ENCODE results near the gene TCF19.

The TCF19 gene

DNA sequence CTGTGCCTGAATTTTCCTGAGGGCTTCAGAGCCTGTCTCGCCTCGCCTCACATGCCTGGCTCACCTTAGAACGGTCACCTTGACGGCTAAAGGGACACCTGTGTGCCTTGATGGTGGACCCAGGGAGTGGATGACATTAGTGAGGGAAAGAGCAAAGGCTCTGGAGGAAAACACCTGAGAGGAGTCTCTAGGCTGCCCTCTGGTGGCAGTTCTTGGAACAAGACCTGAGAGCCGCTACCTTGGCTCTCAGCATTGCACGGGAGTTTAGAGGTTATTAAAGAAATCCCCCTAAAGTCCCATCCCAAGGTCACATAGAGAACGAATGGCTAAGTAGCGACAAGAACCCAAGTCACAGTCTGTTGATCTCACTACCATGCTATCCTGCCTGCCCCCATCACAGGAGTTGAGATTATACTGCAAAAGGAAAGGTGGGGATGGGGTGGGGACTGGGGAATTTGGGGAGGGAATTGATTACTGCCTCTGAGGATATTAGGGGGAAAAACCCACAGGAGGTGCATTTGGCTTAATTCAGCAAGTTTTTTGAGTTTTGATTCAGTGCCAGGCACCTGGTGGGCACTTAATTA is 30.2 kb upstream of the TCF19 start:
- peak; percentile 60 for DNase-seq (ENCODE audit: low read depth)

GRCh38 chr6:31129130-31129529 is 29.3 kb upstream of the TCF19 start:
- no peak for DNase-seq (ENCODE audit: low read depth)

GRCh38 chr6:31130751-31131150 is 27.6 kb upstream of the TCF19 start:
- DNase-seq (ENCODE audit: low read depth): no peak

DNA sequence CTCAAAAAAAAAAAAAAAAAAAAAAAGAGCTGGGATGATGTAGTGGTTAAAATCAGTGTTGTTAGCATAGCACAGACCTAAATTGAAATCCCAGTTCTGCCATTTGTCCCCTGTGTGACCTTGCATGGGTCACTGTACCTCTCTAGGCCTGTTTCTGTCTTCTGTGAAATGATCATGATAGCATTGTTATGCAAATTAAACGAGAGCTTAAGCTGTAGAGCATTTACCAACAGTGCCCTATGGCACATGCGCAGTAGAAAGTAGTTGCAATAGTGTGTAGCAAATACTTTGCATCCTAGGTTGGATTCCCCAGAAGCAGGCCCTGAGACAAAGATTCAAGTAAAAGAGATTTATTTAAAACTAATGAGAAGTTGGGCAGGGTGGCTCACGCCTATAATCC is 26.8 kb upstream of the TCF19 start:
- no peak for DNase-seq (ENCODE audit: low read depth)

GRCh38 chr6:31132806-31133205 is 25.6 kb upstream of the TCF19 start:
- DNase-seq (ENCODE audit: low read depth): no peak

DNA sequence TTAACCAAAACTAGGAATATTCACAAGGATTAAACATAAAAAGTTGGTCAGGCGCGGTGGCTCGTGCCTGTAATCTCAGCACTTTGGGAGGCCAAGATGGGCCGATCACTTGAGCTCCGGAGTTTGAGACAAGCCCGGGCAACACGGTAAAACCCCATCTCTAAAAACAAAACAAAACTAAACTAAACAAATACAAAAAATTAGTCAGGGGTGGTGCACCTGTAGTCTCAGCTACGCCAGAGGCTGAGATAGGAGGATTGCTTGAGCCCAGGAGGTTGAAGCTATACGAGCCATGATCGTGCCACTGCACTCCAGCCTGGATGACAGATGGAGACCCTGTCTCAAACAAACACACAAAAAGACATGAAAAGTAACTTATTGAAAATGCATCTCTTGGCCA is 22.7 kb upstream of the TCF19 start:
- DNase-seq (ENCODE audit: low read depth): no peak

DNA sequence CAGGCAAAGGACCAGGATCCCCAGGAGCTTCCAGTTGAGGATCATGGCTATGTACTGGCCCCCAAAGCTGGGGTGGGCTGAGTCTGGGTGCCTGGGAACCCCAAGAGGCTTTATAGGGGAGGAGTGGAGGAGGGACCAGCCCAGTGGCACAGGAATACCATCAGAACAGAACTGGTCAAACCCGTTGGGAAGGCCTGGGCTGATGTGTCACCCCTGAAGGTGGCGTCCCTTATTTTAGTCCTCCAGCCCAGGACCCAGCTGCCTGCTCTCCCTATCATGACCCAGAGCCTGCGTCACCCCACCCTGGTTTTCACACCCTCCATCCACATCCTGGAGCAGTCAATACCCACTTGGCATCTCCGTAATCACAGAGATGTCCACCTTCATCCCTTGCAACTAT is 19.4 kb upstream of the TCF19 start, which contains the start of gene PSORS1C2:
Gene PSORS1C2, minus strand, starts transcription at position 85 of the 400 bp plus-strand sequence. Its CDS starts 40 bp downstream, at position 45.
- DNase-seq (ENCODE audit: low read depth): no peak

GRCh38 chr6:31139599-31139998 is 18.8 kb upstream of the TCF19 start:
- no peak for DNase-seq (ENCODE audit: low read depth)

- no peak for DNase-seq (ENCODE audit: low read depth)
Observed at GRCh38 chr6:31140643-31141042, 17.7 kb upstream of the TCF19 start.

DNA sequence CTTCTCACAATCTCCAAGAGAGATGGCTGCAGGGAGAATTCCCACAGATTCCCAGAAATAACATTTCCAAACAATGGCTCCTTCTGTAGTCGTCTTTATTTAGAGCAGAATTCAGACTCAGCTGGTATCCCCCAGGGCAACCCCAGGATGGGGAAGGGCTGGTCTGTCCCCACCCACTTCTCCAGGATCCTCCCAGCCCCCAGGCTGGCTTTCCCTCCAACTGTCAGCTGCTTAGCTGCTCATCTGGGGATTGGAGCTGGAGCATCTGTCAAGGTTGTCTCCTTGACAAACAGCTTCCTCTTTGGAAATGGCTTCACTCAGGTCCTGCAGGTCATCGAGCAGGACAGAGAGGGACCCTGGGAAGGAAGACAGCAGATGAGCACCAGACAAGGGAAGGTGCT is 16.0 kb upstream of the TCF19 start:
- no peak for DNase-seq (ENCODE audit: low read depth)

GRCh38 chr6:31143148-31143547 is 15.2 kb upstream of the TCF19 start:
- DNase-seq (ENCODE audit: low read depth): no peak

GRCh38 chr6:31144296-31144969 is 14.0 kb upstream of the TCF19 start:
- no peak for DNase-seq (ENCODE audit: low read depth)

GRCh38 chr6:31144970-31145340 is 13.4 kb upstream of the TCF19 start:
- DNase-seq (ENCODE audit: low read depth): no peak

DNA sequence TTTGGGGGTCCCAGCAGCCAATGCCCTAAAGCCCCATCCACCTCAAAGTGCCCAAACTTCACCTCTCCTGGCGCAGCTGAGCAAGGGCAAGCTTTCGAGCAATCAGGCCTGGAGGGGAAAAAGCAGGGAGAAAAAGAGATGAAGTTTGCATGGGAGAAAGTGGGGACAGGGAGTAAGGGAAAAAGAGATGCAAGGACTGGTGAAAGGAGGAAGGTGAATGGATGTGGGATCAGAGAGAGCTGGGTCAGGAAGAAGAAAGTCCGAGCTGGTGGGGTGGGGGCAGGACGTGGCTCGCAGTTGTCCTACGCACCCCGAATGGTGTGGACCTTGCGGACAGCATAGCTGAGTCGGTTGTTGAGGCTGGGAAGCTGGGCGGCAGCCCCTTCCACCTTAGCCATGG is 13.0 kb upstream of the TCF19 start:
- DNase-seq (ENCODE audit: low read depth): no peak

DNA sequence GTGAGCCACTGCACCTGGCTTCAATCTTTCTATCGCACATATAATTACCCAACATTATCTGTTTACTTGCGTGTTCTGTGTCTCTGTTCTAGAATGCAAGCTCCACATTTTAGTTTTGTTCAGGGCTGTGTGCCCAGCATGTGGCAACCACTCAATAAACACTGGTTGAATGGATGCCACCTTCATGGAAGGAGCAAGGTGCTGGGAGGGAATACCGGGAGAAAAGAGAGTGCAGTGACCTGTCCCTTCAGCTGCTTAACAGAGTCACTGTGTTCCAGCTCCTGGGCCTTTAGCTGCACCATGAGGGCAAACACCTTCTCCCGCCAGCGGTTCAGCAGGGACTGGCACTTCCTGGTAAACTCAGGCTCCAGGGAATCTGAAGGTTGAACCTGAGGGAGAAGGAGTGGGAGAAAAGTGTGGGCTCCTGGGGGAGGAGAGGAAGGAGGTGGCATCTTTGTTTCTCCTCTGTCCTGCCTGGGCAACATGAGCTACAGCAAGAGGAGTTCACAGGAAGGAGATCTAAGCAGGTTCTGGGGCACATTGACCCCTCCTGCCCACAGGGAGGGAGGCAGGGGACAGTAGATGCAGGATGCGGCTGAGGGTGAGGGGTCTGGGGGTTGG is 8.5 kb upstream of the TCF19 start:
- DNase-seq (ENCODE audit: low read depth): no peak

GRCh38 chr6:31152781-31153180 is 5.6 kb upstream of the TCF19 start:
- no peak for DNase-seq (ENCODE audit: low read depth)

- DNase-seq (ENCODE audit: low read depth): no peak
Observed at GRCh38 chr6:31154436-31154835, 4.0 kb upstream of the TCF19 start.

GRCh38 chr6:31156641-31157040 is 1.7 kb upstream of the TCF19 start:
- no peak for DNase-seq (ENCODE audit: low read depth)

- no peak for DNase-seq (ENCODE audit: low read depth)
Observed at GRCh38 chr6:31157513-31158139, 763 bp upstream of the TCF19 start, which contains the start of gene CCHCR1. Gene CCHCR1 (minus strand): TSS chr6:31157802. CDS start chr6:31157600, 202 bp downstream.

GRCh38 chr6:31158863-31159855 is 770 bp downstream of the TCF19 start:
- DNase-seq (ENCODE audit: low read depth): no peak

DNA sequence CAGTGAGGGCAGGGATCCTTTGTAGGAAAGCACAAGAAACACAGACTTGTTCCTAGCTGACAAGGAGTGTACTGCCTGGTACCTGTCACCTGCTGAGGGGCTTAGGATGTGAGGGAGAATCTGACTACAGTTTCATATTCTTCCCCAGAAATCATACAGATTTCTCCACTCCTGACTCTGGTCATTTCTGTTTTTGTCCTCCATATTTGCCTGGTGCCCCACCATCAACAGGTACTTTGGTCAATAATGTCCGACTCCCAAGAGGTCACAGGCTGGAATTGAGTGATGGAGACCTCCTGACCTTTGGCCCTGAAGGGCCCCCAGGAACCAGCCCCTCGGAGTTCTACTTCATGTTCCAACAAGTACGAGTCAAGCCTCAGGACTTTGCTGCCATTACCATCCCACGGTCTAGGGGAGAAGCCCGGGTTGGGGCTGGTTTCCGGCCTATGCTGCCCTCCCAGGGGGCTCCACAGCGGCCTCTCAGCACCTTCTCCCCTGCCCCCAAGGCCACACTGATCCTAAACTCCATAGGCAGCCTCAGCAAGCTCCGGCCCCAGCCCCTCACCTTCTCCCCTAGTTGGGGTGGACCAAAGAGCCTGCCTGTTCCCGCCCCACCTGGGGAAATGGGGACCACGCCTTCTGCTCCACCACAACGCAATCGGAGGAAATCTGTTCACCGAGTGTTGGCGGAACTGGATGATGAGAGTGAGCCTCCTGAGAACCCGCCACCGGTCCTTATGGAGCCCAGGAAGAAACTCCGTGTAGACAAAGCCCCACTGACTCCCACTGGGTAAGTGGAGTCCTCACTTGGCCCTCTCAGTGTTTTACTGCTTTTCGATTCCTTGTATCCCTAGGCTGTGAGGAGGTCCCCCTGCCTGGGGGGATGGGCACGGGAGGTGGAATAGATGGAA is 3.1 kb downstream of the TCF19 start:
- no peak for DNase-seq (ENCODE audit: low read depth)

Data from stimulated activated CD8-positive, alpha-beta memory T cell treated with anti-CD3 and anti-CD28 coated beads, Interleukin-15, amount 100 ng/mL, for 1 hour (primary cell).